GM10248 (cell line): ENCODE measurements around the gene CAMSAP1.

Experiments
- CTCF ChIA-PET: fragments of 300-600 bp; sonication (Branson Sonifier 250); formaldehyde crosslinking; extraction: SDS; loops from one replicate; lab custom pipeline; 2021; ENCODE audit warnings: antibody characterized with exemption; lab: Yijun Ruan, JAX
- POLR2A ChIA-PET: fragments of 350-650 bp; sonication (Branson Sonifier 250); formaldehyde crosslinking; extraction: SDS; loops from one replicate; lab custom pipeline; 2020; ENCODE audit warnings: antibody characterized with exemption; lab: Yijun Ruan, JAX
- DNase-seq: peaks from one replicate; pipeline ENCODE4 v3.0.0; 2012; ENCODE audit errors: extremely low spot score
- CTCF ChIP-seq: IDR thresholded peaks from 2 replicates; pipeline ENCODE4 v1.5.1; 2012; ENCODE audit warnings: mild to moderate bottlenecking, low read depth; ENCODE audit errors: extremely low read depth, missing control alignments, control extremely low read depth

CAMSAP1 gene

GRCh38 chr9:135840107-135840506 lies 67.2 kb downstream of the CAMSAP1 start:
- no peak for TF ChIP-seq CTCF
- POLR2A ChIA-PET = no interaction called here
- no peak for DNase-seq
- CTCF ChIA-PET = no interaction called here

- POLR2A ChIA-PET = no interaction called here
- DNase-seq = no peak
- CTCF ChIA-PET = no interaction called here
- TF ChIP-seq CTCF = no peak
Measured at GRCh38 chr9:135839516-135839915, 67.8 kb downstream of the CAMSAP1 start.

GRCh38 chr9:135835131-135835530 lies 72.2 kb downstream of the CAMSAP1 start:
- POLR2A ChIA-PET = no interaction called here
- DNase-seq = no peak

GRCh38 chr9:135833864-135834263 lies 73.5 kb downstream of the CAMSAP1 start:
- no peak for DNase-seq
- ChIA-PET CTCF (no interaction called here), POLR2A (no interaction called here)
- TF ChIP-seq CTCF = no peak

More at GRCh38 chr9:135835131-135835530, 72.2 kb downstream of the CAMSAP1 start:
- CTCF ChIA-PET = no interaction called here
- TF ChIP-seq CTCF = no peak

- POLR2A ChIA-PET = no interaction called here
- no peak for DNase-seq
- CTCF ChIA-PET = no interaction called here
- no peak for TF ChIP-seq CTCF
Measured at GRCh38 chr9:135830496-135830895, 76.8 kb downstream of the CAMSAP1 start.

- no peak for TF ChIP-seq CTCF
- ChIA-PET CTCF (no interaction called here), POLR2A (no interaction called here)
- no peak for DNase-seq
Measured at GRCh38 chr9:135828656-135829055, 78.7 kb downstream of the CAMSAP1 start.
